Naive thymus-derived CD8-positive, alpha-beta T cell (primary cell): Measurements from ENCODE around the gene PTPRM. TPM values are rescaled to one million over a fixed set of nuclear protein-coding genes. Genes with fewer than 3 reads are reported as not detected.

ENCODE experiments used
- ATAC-seq, 2 donors: fragments of 150-1000 bp; cut with Tn5 transposase in 1 of 2; sonication (Bioruptor Pico), chemical (Tn5 transposase) in 1 of 2; 1 replicate in 1 of 2; 2 replicates in 1 of 2; pipeline ENCODE4 v1.10.0; 2021; ENCODE audit warnings: mild to moderate bottlenecking in 2 of 2, moderate library complexity in 2 of 2
- POLR2A ChIA-PET: fragments of 350-600 bp; sonication (Branson Sonifier 250); formaldehyde crosslinking; loops from one replicate; lab custom pipeline; 2021; ENCODE audit warnings: antibody characterized with exemption; lab: Charles Lee
- DNase-seq, 10 donors: peaks; one replicate each; pipeline versions ENCODE4 v3.0.0 to v3.0.0-alpha.2; 2020 to 2022
- H3K27ac Mint-ChIP-seq, 10 donors: one replicate each; pipeline ENCODE4 v1.8.0; 2020 to 2022; ENCODE audit warnings: mild to moderate bottlenecking in 10 of 10, mixed read lengths in 10 of 10, moderate library complexity in 4 of 10, inconsistent platforms in 1 of 10
- H3K27me3 Mint-ChIP-seq, 5 donors: one replicate each; pipeline ENCODE4 v1.8.0; 2021 to 2022; ENCODE audit warnings: mixed read lengths in 5 of 5
- H3K36me3 Mint-ChIP-seq, 3 donors: one replicate each; pipeline ENCODE4 v1.8.0; 2020 to 2022; ENCODE audit warnings: mixed read lengths in 3 of 3, mild to moderate bottlenecking in 2 of 3, inconsistent platforms in 1 of 3
- H3K4me1 Mint-ChIP-seq, 4 donors: one replicate each; pipeline ENCODE4 v1.8.0; 2021 to 2022; ENCODE audit warnings: mixed read lengths in 4 of 4
- H3K4me3 Mint-ChIP-seq, 10 donors: one replicate each; pipeline ENCODE4 v1.8.0; 2020 to 2022; ENCODE audit warnings: mild to moderate bottlenecking in 10 of 10, mixed read lengths in 10 of 10, moderate library complexity in 6 of 10, inconsistent platforms in 1 of 10
- H3K9me3 Mint-ChIP-seq, 9 donors: one replicate each; pipeline ENCODE4 v1.8.0; 2020 to 2022; ENCODE audit warnings: mixed read lengths in 9 of 9, mild to moderate bottlenecking in 3 of 9, inconsistent platforms in 1 of 9, moderate library complexity in 1 of 9
- polyA plus RNA-seq, 3 donors: library from polyadenylated mRNA; unstranded; fragments of 300-500 nt; fragmentation: Illumina TruSeq; gene quantifications; one replicate each; pipeline ENCODE4 v1.2.3, GENCODE V29; 2021
- total RNA-seq, 8 experiments: library from RNA in 2 of 8; stranded (reverse) in 2 of 8; gene quantifications; one replicate each; pipeline ENCODE4 v1.2.3 and lab custom pipeline; 2021 to 2026

The PTPRM gene
- total and polyA plus RNA-seq, 5 experiments from 2014 or later, result 0.28 to 12.1 (median 0.52) TPM

DNA sequence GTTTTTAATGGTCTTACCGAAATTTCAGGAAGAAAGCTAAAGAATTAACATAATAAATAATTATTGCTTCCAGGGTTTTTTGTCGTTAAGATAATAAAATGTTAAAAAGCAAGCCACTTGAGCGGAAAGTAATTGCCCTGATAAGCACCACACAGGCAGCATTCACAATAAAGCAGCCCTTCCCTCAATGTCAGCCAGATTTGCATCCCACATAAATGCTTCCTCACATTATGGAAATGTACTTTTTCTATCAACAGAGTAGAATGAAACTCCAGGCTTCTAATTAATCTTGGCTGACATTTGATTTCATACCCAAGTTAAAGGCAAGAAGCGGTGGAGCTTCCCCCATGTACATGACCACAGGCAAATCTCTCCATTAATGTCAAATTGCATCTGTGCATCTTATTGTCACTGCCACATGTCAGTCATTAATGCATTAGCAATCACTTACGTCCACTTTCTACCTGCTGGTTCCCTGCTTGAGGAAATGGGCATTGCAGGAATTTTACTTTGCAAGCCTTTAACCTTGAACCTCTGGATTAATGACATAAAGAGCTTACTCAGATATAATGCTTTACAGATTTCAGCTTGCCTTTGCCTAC is 26.2 kb downstream of the PTPRM start:
- H3K4me1 Mint-ChIP-seq, result no peaks in the 10 kb centered on the region
- peaks cover 0 to 11% (median 0%) of the 10 kb centered on the region in 5 donors for H3K27me3 Mint-ChIP-seq
- H3K4me3 Mint-ChIP-seq, result no peak overlapping the region
- no peaks in the 10 kb centered on the region for H3K36me3 Mint-ChIP-seq
- H3K27ac Mint-ChIP-seq, result no peak overlapping the region
- DNase-seq (no peak), ATAC-seq (no peak)
- POLR2A ChIA-PET, result no interaction called here
- no peaks in the 10 kb centered on the region for H3K9me3 Mint-ChIP-seq

DNA sequence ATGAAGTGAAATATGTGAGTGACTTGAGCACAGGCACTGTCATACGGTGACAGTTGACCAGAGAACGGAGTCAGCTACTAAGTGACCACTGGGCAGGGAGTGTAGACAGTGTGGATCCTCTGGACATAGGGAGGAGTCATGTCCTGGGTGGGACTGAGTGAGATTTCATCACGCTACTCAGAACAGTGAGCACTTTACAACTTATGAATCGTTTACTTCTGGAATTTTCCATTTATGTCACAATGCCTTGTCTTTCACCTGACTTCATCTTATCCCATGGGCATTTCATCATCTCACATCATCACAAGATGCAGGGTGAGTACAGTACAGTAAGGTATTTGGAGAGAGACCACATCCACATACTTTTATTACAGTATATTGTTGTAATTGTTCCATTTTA is 29.0 kb downstream of the PTPRM start:
- DNase-seq (no peak), ATAC-seq (no peak)
- Mint-ChIP-seq H3K4me3 (no peak overlapping the region), H3K27me3 (peaks cover 0 to 5% (median 0%) of the 10 kb centered on the region in 5 donors), H3K4me1 (no peaks in the 10 kb centered on the region), H3K36me3 (no peaks in the 10 kb centered on the region), H3K27ac (no peak overlapping the region), H3K9me3 (peaks cover 0 to 7% (median 0%) of the 10 kb centered on the region in 9 donors)
- POLR2A ChIA-PET, result no interaction called here

GRCh38 chr18:7597500-7597899 is 30.4 kb downstream of the PTPRM start:
- POLR2A ChIA-PET, result no interaction called here
- DNase-seq (no peak), ATAC-seq (no peak)
- Mint-ChIP-seq H3K27me3 (peaks cover 0 to 2% (median 0%) of the 10 kb centered on the region in 5 donors), H3K4me1 (no peaks in the 10 kb centered on the region), H3K4me3 (no peak overlapping the region), H3K9me3 (peaks cover 0 to 7% (median 0%) of the 10 kb centered on the region in 9 donors), H3K36me3 (no peaks in the 10 kb centered on the region), H3K27ac (no peak overlapping the region)

GRCh38 chr18:7598167-7599047 is 31.3 kb downstream of the PTPRM start:
- H3K9me3 Mint-ChIP-seq, result peaks cover 0 to 7% (median 0%) of the 10 kb centered on the region in 9 donors
- no peak overlapping the region for H3K27ac Mint-ChIP-seq
- peaks cover 0 to 3% (median 0%) of the 10 kb centered on the region in 5 donors for H3K27me3 Mint-ChIP-seq
- no peaks in the 10 kb centered on the region for H3K4me1 Mint-ChIP-seq
- H3K36me3 Mint-ChIP-seq, result no peaks in the 10 kb centered on the region
- DNase-seq, result no peak
- POLR2A ChIA-PET, result no interaction called here
- no peak for ATAC-seq
- H3K4me3 Mint-ChIP-seq, result no peak overlapping the region

GRCh38 chr18:7600036-7600435 is 32.9 kb downstream of the PTPRM start:
- Mint-ChIP-seq H3K27me3 (peaks cover 0 to 8% (median 0%) of the 10 kb centered on the region in 5 donors), H3K9me3 (peaks cover 0 to 7% (median 0%) of the 10 kb centered on the region in 9 donors), H3K27ac (no peak overlapping the region), H3K36me3 (no peaks in the 10 kb centered on the region), H3K4me3 (no peak overlapping the region), H3K4me1 (no peaks in the 10 kb centered on the region)
- ATAC-seq (no peak), DNase-seq (no peak)
- POLR2A ChIA-PET, result no interaction called here

GRCh38 chr18:7600528-7601245 is 33.6 kb downstream of the PTPRM start:
- POLR2A ChIA-PET, result no interaction called here
- H3K4me3 Mint-ChIP-seq, result no peak overlapping the region
- no peak overlapping the region for H3K27ac Mint-ChIP-seq

DNA sequence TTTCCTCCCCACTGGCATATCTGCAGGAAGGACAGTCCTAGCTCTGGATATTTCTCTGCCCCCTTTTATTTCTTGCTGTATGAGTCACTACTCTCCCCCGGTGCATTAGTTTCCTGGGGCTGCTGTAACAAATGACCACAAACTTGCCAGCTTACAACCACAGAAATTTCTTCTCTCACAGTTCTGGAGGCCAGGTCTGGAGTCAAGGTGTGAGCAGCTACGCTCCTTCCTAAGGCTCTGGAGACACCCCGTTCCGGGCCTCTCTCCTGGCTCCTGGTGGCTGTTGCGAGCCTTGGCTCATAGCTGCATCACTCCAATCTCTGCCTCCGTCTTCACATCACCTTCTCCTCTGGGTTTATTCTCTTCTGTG is 34.1 kb downstream of the PTPRM start:
- H3K27me3 Mint-ChIP-seq, result peaks cover 0 to 8% (median 0%) of the 10 kb centered on the region in 5 donors
- no peaks in the 10 kb centered on the region for H3K4me1 Mint-ChIP-seq
- no peak for DNase-seq
- no peaks in the 10 kb centered on the region for H3K36me3 Mint-ChIP-seq
- POLR2A ChIA-PET, result no interaction called here
- H3K27ac Mint-ChIP-seq, result no peak overlapping the region
- H3K4me3 Mint-ChIP-seq, result no peak overlapping the region
- H3K9me3 Mint-ChIP-seq, result peaks cover 0 to 7% (median 0%) of the 10 kb centered on the region in 9 donors
- no peak for ATAC-seq

More at GRCh38 chr18:7600528-7601245, 33.6 kb downstream of the PTPRM start:
- DNase-seq (no peak), ATAC-seq (no peak)
- Mint-ChIP-seq H3K27me3 (peaks cover 0 to 8% (median 0%) of the 10 kb centered on the region in 5 donors), H3K36me3 (no peaks in the 10 kb centered on the region), H3K4me1 (no peaks in the 10 kb centered on the region), H3K9me3 (peaks cover 0 to 7% (median 0%) of the 10 kb centered on the region in 9 donors)

DNA sequence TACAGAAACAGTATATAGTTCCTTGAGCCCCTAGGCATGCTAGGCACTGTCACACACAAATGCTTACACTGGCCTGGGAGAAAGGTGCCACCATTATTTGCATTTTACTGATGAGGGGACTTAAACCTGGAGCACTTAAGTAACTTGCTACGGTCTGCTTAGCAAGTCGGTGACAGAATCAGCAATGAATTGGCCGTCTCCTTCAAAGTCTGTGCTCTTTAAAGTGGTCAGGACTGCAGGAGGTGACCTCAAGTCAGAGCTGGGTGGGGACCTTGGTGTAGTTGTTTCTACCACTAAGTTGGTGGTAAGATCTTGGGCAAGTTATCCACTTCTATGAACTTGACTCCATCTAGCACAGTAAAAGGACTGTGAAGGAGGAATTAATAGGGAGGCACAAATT is 34.8 kb downstream of the PTPRM start:
- Mint-ChIP-seq H3K27me3 (peaks cover 0 to 8% (median 0%) of the 10 kb centered on the region in 5 donors), H3K4me1 (no peaks in the 10 kb centered on the region), H3K36me3 (no peaks in the 10 kb centered on the region), H3K9me3 (peaks cover 0 to 7% (median 0%) of the 10 kb centered on the region in 9 donors), H3K27ac (no peak overlapping the region), H3K4me3 (no peak overlapping the region)
- POLR2A ChIA-PET, result no interaction called here
- DNase-seq, result no peak
- no peak for ATAC-seq

- ATAC-seq (no peak), DNase-seq (no peak)
- Mint-ChIP-seq H3K27ac (no peak overlapping the region), H3K4me1 (no peaks in the 10 kb centered on the region), H3K36me3 (no peaks in the 10 kb centered on the region), H3K4me3 (no peak overlapping the region), H3K27me3 (peaks cover 0 to 8% (median 0%) of the 10 kb centered on the region in 5 donors), H3K9me3 (peaks cover 0 to 7% (median 0%) of the 10 kb centered on the region in 9 donors)
- POLR2A ChIA-PET, result no interaction called here
These were observed 36.3 kb downstream of the PTPRM start for GRCh38 chr18:7603259-7604000.

DNA sequence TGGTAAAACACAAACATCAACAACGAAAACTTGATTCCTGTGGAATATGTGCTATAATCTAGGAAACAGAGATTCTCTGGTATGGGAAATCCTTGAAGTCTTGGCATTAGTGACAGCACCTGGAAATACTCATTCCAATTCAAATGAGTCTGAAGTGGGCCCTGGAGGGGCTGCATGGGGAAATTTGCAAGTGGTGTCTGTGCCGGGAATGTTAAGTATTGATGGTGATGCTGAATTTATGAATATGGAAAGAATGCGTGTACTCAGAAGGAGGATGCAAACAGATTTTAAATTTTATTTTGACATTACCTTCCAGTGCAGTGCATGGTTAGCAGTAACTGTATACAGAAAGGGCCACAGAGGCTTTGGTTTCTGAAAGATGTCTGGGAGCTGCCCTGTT is 37.2 kb downstream of the PTPRM start:
- Mint-ChIP-seq H3K36me3 (no peaks in the 10 kb centered on the region), H3K4me1 (no peaks in the 10 kb centered on the region), H3K27me3 (peaks cover 0 to 8% (median 0%) of the 10 kb centered on the region in 5 donors), H3K4me3 (no peak overlapping the region), H3K9me3 (peaks cover 0 to 7% (median 0%) of the 10 kb centered on the region in 9 donors), H3K27ac (no peak overlapping the region)
- POLR2A ChIA-PET, result no interaction called here
- no peak for ATAC-seq
- DNase-seq, result no peak

- ATAC-seq, result no peak
- H3K4me3 Mint-ChIP-seq, result no peak overlapping the region
These were observed 38.6 kb downstream of the PTPRM start for GRCh38 chr18:7605705-7606104.

DNA sequence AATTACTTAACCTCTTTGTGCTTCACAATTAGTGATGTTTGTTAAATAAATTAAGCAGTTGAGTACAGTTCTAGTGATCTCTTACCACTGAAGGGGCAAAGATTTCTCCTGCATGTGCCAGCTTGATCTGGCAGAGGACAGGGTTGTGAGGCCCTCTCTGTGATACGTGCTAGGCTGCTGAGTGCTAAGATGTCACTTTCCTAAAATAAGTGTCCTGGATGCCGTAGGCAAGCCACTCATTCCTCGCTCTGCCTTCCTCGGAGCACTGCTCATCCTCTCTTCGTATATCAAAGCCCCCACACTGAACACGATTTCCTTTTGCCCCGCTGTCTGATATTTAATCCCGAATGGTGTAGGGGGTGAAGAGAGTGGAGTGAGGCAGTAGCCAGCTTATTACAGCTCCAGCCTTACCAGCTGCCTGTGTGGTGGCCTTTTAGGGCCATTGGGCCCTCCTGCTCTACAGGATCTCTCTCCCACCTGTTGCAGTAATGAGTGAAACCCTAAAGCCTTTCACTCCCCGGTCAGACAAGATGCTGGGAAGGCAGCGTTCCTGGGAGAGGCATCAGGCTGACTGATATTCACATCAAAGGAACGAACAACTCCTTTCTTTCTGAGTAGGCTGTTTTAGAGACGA is 40.5 kb downstream of the PTPRM start:
- ATAC-seq, result no peak
- H3K4me3 Mint-ChIP-seq, result no peak overlapping the region
- H3K27me3 Mint-ChIP-seq, result peaks cover 0 to 8% (median 0%) of the 10 kb centered on the region in 5 donors
- no peak for DNase-seq
- H3K27ac Mint-ChIP-seq, result no peak overlapping the region
- H3K9me3 Mint-ChIP-seq, result peaks cover 0 to 7% (median 0%) of the 10 kb centered on the region in 9 donors
- POLR2A ChIA-PET, result no interaction called here
- H3K36me3 Mint-ChIP-seq, result no peaks in the 10 kb centered on the region
- no peaks in the 10 kb centered on the region for H3K4me1 Mint-ChIP-seq

More at GRCh38 chr18:7605705-7606104, 38.6 kb downstream of the PTPRM start:
- peaks cover 0 to 2% (median 0%) of the 10 kb centered on the region in 9 donors for H3K9me3 Mint-ChIP-seq
- POLR2A ChIA-PET, result no interaction called here
- no peaks in the 10 kb centered on the region for H3K36me3 Mint-ChIP-seq
- H3K27me3 Mint-ChIP-seq, result peaks cover 0 to 8% (median 0%) of the 10 kb centered on the region in 5 donors
- no peak for DNase-seq
- no peak overlapping the region for H3K27ac Mint-ChIP-seq
- no peaks in the 10 kb centered on the region for H3K4me1 Mint-ChIP-seq
